HepG2 (cell line): ENCODE measurements around the gene SLC25A23. TPM values are rescaled to one million over a fixed set of nuclear protein-coding genes. Genes with fewer than 3 reads are reported as not detected.

Experiments used
- AGO2 ChIP-seq: fragments of 200-400 bp; formaldehyde crosslinking; optimal IDR thresholded peaks from 2 replicates; pipeline ENCODE3; 2017; ENCODE audit warnings: mild to moderate bottlenecking, low read depth, low read length, moderate library complexity
- GTF3A ChIP-seq: sonication (generic); formaldehyde crosslinking; conservative IDR thresholded peaks from 2 replicates; pipeline ENCODE4 v1.4.0; 2020; ENCODE audit warnings: mild to moderate bottlenecking, missing genetic modification reagents
- HDAC1 ChIP-seq: sonication (generic); formaldehyde crosslinking; IDR thresholded peaks from 2 replicates; pipeline ENCODE4 v1.5.1; 2020; ENCODE audit warnings: mild to moderate bottlenecking, missing genetic modification reagents
- KMT2A ChIP-seq: sonication (generic); formaldehyde crosslinking; IDR thresholded peaks from 2 replicates; pipeline ENCODE4 v1.4.0; 2020; ENCODE audit warnings: missing genetic modification reagents
- MTA1 ChIP-seq: sonication (generic); formaldehyde crosslinking; IDR thresholded peaks from 2 replicates; pipeline ENCODE4 v1.4.0; 2020; ENCODE audit warnings: missing genetic modification reagents, mild to moderate bottlenecking, borderline replicate concordance
- PRMT3 ChIP-seq: sonication (generic); formaldehyde crosslinking; IDR thresholded peaks from 2 replicates; pipeline ENCODE4 v1.8.1; 2022; ENCODE audit warnings: low read depth, mild to moderate bottlenecking, moderate library complexity, missing genetic modification reagents, borderline replicate concordance
- RCOR2 ChIP-seq: IDR thresholded peaks from 2 replicates; pipeline ENCODE4 v1.6.1; 2016; ENCODE audit warnings: missing biosample characterization, missing genetic modification reagents
- RORA ChIP-seq: sonication (generic); formaldehyde crosslinking; IDR thresholded peaks from 2 replicates; pipeline ENCODE4 v1.5.0; 2020; ENCODE audit warnings: mild to moderate bottlenecking, missing genetic modification reagents, moderate library complexity
- SATB2 ChIP-seq: sonication (generic); formaldehyde crosslinking; IDR thresholded peaks from 2 replicates; pipeline ENCODE4 v1.5.0; 2020; ENCODE audit warnings: missing genetic modification reagents
- SMARCE1 ChIP-seq: fragments of 450-650 bp; IDR thresholded peaks from 2 replicates; pipeline ENCODE4 v1.6.1; 2017; ENCODE audit warnings: borderline replicate concordance
- TRIM24 ChIP-seq: sonication (generic); formaldehyde crosslinking; IDR thresholded peaks from 2 replicates; pipeline ENCODE4 v1.8.0; 2022; ENCODE audit warnings: mild to moderate bottlenecking, missing genetic modification reagents
- ZNF333 ChIP-seq: sonication (generic); formaldehyde crosslinking; IDR thresholded peaks from 2 replicates; pipeline ENCODE4 v1.4.0; 2020; ENCODE audit warnings: mild to moderate bottlenecking, missing genetic modification reagents, borderline replicate concordance
- ZNF550 ChIP-seq: sonication (generic); formaldehyde crosslinking; IDR thresholded peaks from 2 replicates; pipeline ENCODE4 v1.4.0; 2020; ENCODE audit warnings: mild to moderate bottlenecking, missing genetic modification reagents, borderline replicate concordance
- ZNF607 ChIP-seq: sonication (generic); formaldehyde crosslinking; IDR thresholded peaks from 2 replicates; pipeline ENCODE4 v1.5.1; 2020; ENCODE audit warnings: missing genetic modification reagents, mild to moderate bottlenecking, borderline replicate concordance
- ZNF850 ChIP-seq: sonication (generic); formaldehyde crosslinking; conservative IDR thresholded peaks from 2 replicates; pipeline ENCODE4 v1.9.0; 2021; ENCODE audit warnings: mild to moderate bottlenecking, missing genetic modification reagents
- polyA plus RNA-seq, 8 experiments: library from polyadenylated mRNA; depleted of rRNA in 3 of 8; stranded (reverse) in 7 of 8; unstranded in 1 of 8; fragments of >200 nt; fragmentation: Illumina TruSeq in 4 of 8; extraction: Trizol in 4 of 8; gene quantifications; 2 replicates each; pipeline versions ENCODE4 v1.2.1 to v1.2.3, GENCODE V29; 2011 to 2016; ENCODE audit warnings: low read depth in 4 of 8, missing spikeins in 1 of 8, mixed read lengths in 1 of 8; ENCODE audit not compliant: insufficient read depth in 1 of 8
- total RNA-seq, 5 experiments: library from RNA; depleted of rRNA; stranded (reverse); fragments of >200 nt; fragmentation: Illumina TruSeq; extraction: Trizol; gene quantifications; 2 replicates each; pipeline ENCODE4 v1.2.3, GENCODE V29; 2016; ENCODE audit warnings: low read depth in 1 of 5
- TF ChIP-seq, protein P1 (sequence below): IDR thresholded peaks from 2 replicates; pipeline ENCODE4 v1.6.1; 2016; ENCODE audit warnings: low read depth
- TF ChIP-seq, protein P2 (sequence below): sonication (generic); formaldehyde crosslinking; IDR thresholded peaks from 2 replicates; pipeline ENCODE4 v1.4.0; 2020; ENCODE audit warnings: mild to moderate bottlenecking, missing genetic modification reagents
- TF ChIP-seq, protein P3 (sequence below): sonication (generic); formaldehyde crosslinking; IDR thresholded peaks from 2 replicates; pipeline ENCODE4 v1.5.0; 2020; ENCODE audit warnings: missing genetic modification reagents
- TF ChIP-seq, protein P4 (sequence below): sonication (generic); formaldehyde crosslinking; IDR thresholded peaks from 2 replicates; pipeline ENCODE4 v1.5.0; 2020; ENCODE audit warnings: missing genetic modification reagents

The SLC25A23 gene
- total and polyA plus RNA-seq, 2 of the 13 experiments (the other 11 are each of a cell fraction or from before 2014, with no cell fraction given): 12.4 to 15.2 TPM

DNA sequence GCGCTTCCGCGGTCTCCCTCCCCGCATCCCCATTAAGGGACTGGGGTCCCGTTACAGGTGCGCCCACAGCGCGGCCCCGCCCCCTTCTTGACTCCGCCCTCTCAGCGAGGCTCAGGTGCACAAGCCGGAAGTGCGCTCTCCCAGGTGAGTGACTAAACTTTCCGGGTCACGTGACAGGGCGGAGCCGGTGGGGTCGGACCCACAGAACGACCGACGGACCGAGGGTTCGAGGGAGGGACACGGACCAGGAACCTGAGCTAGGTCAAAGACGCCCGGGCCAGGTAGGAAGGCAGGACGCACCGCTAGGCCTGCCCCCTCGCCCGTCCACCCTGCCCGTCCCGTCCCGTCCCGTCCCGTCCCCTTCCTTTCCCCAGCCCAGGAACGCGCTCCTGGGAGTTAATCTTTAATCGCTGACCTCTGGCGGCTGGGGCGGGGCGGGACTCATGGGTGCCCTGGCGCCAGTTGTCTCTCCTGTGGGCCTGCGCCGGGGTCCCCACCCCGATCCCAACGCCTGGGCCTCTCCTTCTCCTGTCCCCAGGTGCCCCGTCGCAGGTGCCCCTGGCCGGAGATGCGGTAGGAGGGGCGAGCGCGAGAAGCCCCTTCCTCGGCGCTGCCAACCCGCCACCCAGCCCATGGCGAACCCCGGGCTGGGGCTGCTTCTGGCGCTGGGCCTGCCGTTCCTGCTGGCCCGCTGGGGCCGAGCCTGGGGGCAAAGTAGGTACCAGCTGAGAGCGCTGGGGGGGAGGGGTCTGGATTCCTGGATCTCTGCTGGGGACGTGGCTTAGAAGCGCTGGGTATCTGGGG is 4.7 kb upstream of the SLC25A23 start, which contains the start of gene CRB3 (continued):
- no peak for TF ChIP-seq TRIM24
- TF ChIP-seq MTA1: peak; percentile 65; the same call in 1 of the 2 replicates
- TF ChIP-seq SATB2: no peak
- TF ChIP-seq, protein P1, sequence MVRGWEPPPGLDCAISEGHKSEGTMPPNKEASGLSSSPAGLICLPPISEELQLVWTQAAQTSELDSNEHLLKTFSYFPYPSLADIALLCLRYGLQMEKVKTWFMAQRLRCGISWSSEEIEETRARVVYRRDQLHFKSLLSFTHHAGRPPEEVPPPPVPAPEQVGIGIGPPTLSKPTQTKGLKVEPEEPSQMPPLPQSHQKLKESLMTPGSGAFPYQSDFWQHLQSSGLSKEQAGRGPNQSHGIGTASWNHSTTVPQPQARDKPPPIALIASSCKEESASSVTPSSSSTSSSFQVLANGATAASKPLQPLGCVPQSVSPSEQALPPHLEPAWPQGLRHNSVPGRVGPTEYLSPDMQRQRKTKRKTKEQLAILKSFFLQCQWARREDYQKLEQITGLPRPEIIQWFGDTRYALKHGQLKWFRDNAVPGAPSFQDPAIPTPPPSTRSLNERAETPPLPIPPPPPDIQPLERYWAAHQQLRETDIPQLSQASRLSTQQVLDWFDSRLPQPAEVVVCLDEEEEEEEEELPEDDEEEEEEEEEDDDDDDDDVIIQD (CRISPR knock-in tag): no peak
- 0 out of 2 replicates have a peak, but pooled peaks have one; percentile 18 for TF ChIP-seq ZNF333 (CRISPR knock-in tag)
- TF ChIP-seq, protein P2, sequence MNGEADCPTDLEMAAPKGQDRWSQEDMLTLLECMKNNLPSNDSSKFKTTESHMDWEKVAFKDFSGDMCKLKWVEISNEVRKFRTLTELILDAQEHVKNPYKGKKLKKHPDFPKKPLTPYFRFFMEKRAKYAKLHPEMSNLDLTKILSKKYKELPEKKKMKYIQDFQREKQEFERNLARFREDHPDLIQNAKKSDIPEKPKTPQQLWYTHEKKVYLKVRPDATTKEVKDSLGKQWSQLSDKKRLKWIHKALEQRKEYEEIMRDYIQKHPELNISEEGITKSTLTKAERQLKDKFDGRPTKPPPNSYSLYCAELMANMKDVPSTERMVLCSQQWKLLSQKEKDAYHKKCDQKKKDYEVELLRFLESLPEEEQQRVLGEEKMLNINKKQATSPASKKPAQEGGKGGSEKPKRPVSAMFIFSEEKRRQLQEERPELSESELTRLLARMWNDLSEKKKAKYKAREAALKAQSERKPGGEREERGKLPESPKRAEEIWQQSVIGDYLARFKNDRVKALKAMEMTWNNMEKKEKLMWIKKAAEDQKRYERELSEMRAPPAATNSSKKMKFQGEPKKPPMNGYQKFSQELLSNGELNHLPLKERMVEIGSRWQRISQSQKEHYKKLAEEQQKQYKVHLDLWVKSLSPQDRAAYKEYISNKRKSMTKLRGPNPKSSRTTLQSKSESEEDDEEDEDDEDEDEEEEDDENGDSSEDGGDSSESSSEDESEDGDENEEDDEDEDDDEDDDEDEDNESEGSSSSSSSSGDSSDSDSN: peak; percentile 69
- peak; percentile 15; the same call in 1 of the 2 replicates for TF ChIP-seq ZNF607
- TF ChIP-seq HDAC1 (CRISPR knock-in tag): peak; percentile 63
- no peak for TF ChIP-seq RORA (CRISPR knock-in tag)
- TF ChIP-seq GTF3A (CRISPR knock-in tag): no peak
- TF ChIP-seq PRMT3 (CRISPR knock-in tag): no peak
- no peak for TF ChIP-seq ZNF850 (CRISPR knock-in tag)
- TF ChIP-seq, protein P3, sequence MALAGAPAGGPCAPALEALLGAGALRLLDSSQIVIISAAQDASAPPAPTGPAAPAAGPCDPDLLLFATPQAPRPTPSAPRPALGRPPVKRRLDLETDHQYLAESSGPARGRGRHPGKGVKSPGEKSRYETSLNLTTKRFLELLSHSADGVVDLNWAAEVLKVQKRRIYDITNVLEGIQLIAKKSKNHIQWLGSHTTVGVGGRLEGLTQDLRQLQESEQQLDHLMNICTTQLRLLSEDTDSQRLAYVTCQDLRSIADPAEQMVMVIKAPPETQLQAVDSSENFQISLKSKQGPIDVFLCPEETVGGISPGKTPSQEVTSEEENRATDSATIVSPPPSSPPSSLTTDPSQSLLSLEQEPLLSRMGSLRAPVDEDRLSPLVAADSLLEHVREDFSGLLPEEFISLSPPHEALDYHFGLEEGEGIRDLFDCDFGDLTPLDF (CRISPR knock-in tag): no peak
- no peak for TF ChIP-seq ZNF550 (CRISPR knock-in tag)
- TF ChIP-seq SMARCE1: no peak
- TF ChIP-seq KMT2A (CRISPR knock-in tag): no peak
- TF ChIP-seq RCOR2 (CRISPR knock-in tag): no peak
- TF ChIP-seq, protein P4, sequence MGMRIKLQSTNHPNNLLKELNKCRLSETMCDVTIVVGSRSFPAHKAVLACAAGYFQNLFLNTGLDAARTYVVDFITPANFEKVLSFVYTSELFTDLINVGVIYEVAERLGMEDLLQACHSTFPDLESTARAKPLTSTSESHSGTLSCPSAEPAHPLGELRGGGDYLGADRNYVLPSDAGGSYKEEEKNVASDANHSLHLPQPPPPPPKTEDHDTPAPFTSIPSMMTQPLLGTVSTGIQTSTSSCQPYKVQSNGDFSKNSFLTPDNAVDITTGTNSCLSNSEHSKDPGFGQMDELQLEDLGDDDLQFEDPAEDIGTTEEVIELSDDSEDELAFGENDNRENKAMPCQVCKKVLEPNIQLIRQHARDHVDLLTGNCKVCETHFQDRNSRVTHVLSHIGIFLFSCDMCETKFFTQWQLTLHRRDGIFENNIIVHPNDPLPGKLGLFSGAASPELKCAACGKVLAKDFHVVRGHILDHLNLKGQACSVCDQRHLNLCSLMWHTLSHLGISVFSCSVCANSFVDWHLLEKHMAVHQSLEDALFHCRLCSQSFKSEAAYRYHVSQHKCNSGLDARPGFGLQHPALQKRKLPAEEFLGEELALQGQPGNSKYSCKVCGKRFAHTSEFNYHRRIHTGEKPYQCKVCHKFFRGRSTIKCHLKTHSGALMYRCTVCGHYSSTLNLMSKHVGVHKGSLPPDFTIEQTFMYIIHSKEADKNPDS: 0 out of 2 replicates have a peak, but pooled peaks have one; percentile 29
- peak; percentile 44 for TF ChIP-seq AGO2
